Gastroesophageal sphincter (tissue), 4 donors: ENCODE measurements around the gene GEMIN5. TPM values are rescaled to one million over a fixed set of nuclear protein-coding genes. Genes with fewer than 3 reads are reported as not detected.

Experiments used
- ATAC-seq: fragments of 150-250 bp; one replicate; pipeline ENCODE4 v1.9.1; 2016; ENCODE audit warnings: mild to moderate bottlenecking, moderate library complexity
- H3K27ac ChIP-seq, 4 donors: fragments of 200-600 bp; sonication (generic) in 3 of 4; 1 replicate in 3 of 4; 2 replicates in 1 of 4; pipeline ENCODE4 v1.5.1; 2016 to 2019
- H3K27me3 ChIP-seq: fragments of 200-600 bp; sonication (generic); one replicate; pipeline ENCODE4 v1.5.1; 2019
- H3K36me3 ChIP-seq, 2 donors: fragments of 200-600 bp; sonication (generic); one replicate each; pipeline ENCODE4 v1.5.1; 2019; ENCODE audit warnings: control low read depth in 1 of 2
- H3K4me1 ChIP-seq, 3 donors: fragments of 200-600 bp; sonication (generic); 1 replicate in 2 of 3; 2 replicates in 1 of 3; pipeline ENCODE4 v1.5.1; 2016 to 2019; ENCODE audit warnings: control low read depth in 2 of 3
- H3K4me3 ChIP-seq, 2 donors: fragments of 200-600 bp; sonication (generic); one replicate each; pipeline ENCODE4 v1.5.1; 2019; ENCODE audit warnings: mild to moderate bottlenecking in 1 of 2, moderate library complexity in 1 of 2
- H3K9me3 ChIP-seq, 3 donors: fragments of 200-600 bp; sonication (generic); one replicate each; pipeline ENCODE4 v1.5.1; 2017 to 2019; ENCODE audit warnings: control low read depth in 2 of 3
- EP300 ChIP-seq: sonication (generic); formaldehyde crosslinking; IDR thresholded peaks from one replicate; pipeline ENCODE4 v1.6.1; 2017; ENCODE audit warnings: antibody characterized with exemption, mild to moderate bottlenecking
- POLR2A ChIP-seq, 2 donors: fragments of 450-650 bp; IDR thresholded peaks; one replicate each; pipeline ENCODE4 v1.6.1; 2017; ENCODE audit warnings: antibody characterized with exemption in 2 of 2, mild to moderate bottlenecking in 2 of 2, moderate library complexity in 1 of 2
- POLR2AphosphoS5 ChIP-seq: sonication (generic); formaldehyde crosslinking; IDR thresholded peaks from one replicate; pipeline ENCODE4 v1.6.1; 2017; ENCODE audit warnings: antibody characterized with exemption
- WGBS, 2 donors: methylation state at CpG; one replicate each; pipeline ENCODE4 v1.1.5; 2018; ENCODE audit warnings: low coverage in 1 of 2; 5-methylcytosine and 5-hydroxymethylcytosine counted together
- total RNA-seq, 4 donors: library from RNA; depleted of rRNA; stranded (reverse); fragments of >200 nt; gene quantifications; one replicate each; pipeline ENCODE4 v1.1.0, GENCODE V29; 2016
- TF ChIP-seq, protein P1 (sequence below), 4 experiments: fragments of 200-600 bp in 2 of 4; fragments of 450-650 bp in 2 of 4; sonication (generic) in 1 of 4; IDR thresholded peaks; one replicate each; pipeline ENCODE4 v1.5.1; 2017 to 2019; ENCODE audit warnings: antibody characterized with exemption in 4 of 4, mild to moderate bottlenecking in 2 of 4, moderate library complexity in 2 of 4

Gene GEMIN5
- total RNA-seq, 4 donors from 2014 or later, result 15.8 to 30.0 (median 19.4) TPM

DNA sequence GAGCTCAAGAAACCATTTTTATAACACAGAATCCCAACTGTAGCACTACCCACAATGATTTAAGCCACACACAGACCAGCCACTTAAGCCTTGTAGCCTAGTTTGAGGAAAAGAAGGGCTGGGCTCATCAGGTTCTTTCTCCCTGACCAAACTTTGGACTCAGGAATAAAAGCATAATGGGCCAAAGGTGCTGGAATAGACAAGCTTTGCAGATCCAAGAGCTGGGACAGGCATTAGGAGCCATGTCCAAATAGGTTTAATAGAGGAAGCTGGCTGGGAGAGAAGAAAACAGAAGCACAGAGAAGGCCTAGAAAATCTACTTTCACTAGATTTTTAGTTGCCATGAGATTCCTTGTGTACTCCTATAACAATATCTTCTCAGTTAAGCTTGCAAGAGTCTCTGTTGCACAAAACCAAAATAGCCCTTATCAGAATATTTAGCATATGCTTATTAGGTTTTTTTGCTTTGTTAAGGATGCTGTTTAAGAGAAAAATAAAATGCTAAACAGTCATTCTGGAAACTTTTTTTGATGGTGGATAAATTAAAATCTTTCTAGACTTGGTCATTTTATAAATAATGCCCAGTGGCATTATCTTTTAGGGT lies 41.3 kb downstream of the GEMIN5 start:
- Histone ChIP-seq H3K36me3 (peaks cover 5 to 100% of the 10 kb centered on the region in 2 donors), H3K4me1 (peaks cover 0 to 5% (median 0%) of the 10 kb centered on the region in 3 donors), H3K27me3 (no peaks in the 10 kb centered on the region), H3K4me3 (no peak overlapping the region), H3K9me3 (no peaks in the 10 kb centered on the region), H3K27ac (no peak overlapping the region)
- ATAC-seq, result no peak
- TF ChIP-seq EP300 (no peak), POLR2A (IDR thresholded peaks at IDR 0.05) (no peak), POLR2AphosphoS5 (no peak)
- TF ChIP-seq, protein P1, sequence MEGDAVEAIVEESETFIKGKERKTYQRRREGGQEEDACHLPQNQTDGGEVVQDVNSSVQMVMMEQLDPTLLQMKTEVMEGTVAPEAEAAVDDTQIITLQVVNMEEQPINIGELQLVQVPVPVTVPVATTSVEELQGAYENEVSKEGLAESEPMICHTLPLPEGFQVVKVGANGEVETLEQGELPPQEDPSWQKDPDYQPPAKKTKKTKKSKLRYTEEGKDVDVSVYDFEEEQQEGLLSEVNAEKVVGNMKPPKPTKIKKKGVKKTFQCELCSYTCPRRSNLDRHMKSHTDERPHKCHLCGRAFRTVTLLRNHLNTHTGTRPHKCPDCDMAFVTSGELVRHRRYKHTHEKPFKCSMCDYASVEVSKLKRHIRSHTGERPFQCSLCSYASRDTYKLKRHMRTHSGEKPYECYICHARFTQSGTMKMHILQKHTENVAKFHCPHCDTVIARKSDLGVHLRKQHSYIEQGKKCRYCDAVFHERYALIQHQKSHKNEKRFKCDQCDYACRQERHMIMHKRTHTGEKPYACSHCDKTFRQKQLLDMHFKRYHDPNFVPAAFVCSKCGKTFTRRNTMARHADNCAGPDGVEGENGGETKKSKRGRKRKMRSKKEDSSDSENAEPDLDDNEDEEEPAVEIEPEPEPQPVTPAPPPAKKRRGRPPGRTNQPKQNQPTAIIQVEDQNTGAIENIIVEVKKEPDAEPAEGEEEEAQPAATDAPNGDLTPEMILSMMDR (IDR thresholded peaks at IDR 0.05), result no peak

DNA sequence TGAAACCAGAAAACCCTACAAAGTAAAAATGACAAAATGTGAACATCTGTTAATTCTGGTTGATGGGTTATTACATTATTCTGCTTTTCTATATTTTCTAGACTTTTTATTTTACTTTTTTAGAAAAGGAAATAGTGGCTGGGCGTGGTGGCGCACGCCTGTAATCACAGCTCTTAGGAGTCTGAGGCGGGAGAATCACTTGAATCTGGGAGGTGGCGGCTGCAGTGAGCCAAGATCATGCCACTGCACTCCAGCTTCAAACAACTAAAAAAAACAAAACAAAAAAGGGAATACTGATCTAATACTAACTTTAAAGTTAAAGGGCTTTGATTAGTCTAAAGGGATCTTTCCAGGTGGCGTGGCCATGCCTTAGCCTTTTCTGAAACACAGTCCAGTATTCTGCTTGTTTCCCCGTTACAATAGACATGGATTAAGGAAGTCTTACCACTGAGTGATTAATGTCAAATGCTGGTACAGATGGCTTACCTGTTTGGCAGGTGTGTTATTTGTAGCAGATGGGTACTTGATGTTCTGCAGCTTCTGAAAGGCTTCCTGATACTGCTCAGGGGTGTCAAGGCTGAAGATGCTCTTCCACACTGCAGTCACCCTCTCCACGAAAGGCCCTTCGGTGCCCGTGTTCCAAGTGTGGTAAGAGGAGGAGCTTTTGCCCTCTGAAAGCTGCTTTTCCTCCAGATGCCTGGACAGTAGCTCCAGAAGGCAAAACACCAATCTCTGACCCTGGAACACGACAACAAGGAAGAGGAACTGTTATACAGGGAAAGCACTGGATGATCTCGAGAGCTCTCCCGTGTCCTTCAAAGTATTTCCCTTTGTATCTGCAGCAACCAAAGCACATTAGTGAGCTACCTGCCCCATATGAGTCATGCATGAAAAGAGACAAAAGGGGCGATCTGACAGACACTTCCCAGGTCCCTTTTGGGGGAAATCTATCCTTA lies 42.1 kb downstream of the GEMIN5 start:
- no peaks in the 10 kb centered on the region for H3K9me3 ChIP-seq
- TF ChIP-seq EP300 (no peak), POLR2AphosphoS5 (no peak), POLR2A (IDR thresholded peaks at IDR 0.05) (no peak)
- TF ChIP-seq, protein P1 (IDR thresholded peaks at IDR 0.05), result no peak
- no peak for ATAC-seq
- H3K36me3 ChIP-seq, result peaks cover 8 to 100% of the 10 kb centered on the region in 2 donors
- no peaks in the 10 kb centered on the region for H3K27me3 ChIP-seq
- peaks cover 0 to 5% (median 0%) of the 10 kb centered on the region in 3 donors for H3K4me1 ChIP-seq
- no peak overlapping the region for H3K27ac ChIP-seq
- no peak overlapping the region for H3K4me3 ChIP-seq
- WGBS, 2 donors, result 79 to 82% methylated on average over 9 to 13 of the region's 14 CpGs

DNA sequence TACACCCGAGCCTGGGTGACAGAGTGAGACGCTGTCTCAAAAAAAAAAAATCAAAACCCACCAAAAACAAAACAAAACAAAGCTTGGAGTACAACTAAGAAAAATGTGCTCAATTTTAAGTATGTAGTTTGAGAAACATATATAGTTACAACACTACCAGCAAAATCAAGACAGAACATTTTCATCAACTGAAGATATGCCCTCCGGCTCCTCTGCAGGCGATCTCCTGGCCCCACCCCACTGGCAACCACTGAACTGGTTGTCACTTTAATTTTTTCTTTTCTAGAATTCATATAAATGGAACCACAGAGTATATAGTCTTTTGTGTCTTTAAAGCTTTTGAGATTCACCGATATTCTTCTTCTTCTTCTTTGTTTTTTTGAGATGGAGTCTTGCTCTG lies 44.6 kb downstream of the GEMIN5 start:
- 81 to 90% methylated on average over 4 to 5 of the region's 5 CpGs for WGBS, 2 donors
- ATAC-seq, result no peak
- Histone ChIP-seq H3K9me3 (no peaks in the 10 kb centered on the region), H3K27ac (no peak overlapping the region), H3K36me3 (peaks cover 8 to 100% of the 10 kb centered on the region in 2 donors), H3K27me3 (no peaks in the 10 kb centered on the region), H3K4me1 (no peaks in the 10 kb centered on the region), H3K4me3 (no peak overlapping the region)
- TF ChIP-seq, protein P1 (IDR thresholded peaks at IDR 0.05), result no peak
- no peak for TF ChIP-seq POLR2AphosphoS5
- no peak for TF ChIP-seq POLR2A (IDR thresholded peaks at IDR 0.05)
- TF ChIP-seq EP300, result no peak

DNA sequence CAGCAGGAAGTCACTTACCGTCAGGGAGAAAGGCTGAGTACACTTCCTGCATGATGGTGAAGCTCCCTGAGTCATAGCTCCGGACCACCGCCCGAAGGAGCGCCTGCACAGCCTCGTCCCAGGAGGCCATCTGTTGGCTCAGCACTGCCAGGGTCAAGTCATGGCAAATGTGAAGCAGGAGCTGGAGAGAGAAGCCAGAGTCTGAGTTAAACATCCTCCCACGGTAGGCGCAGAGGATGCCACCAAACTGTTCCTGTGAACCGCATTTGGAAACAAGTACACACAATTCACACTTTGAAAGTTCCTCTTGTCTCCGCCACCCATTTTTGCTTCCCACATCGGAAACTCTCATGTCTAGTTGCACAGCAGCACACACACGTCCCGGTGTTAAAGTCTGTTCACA lies 45.6 kb downstream of the GEMIN5 start:
- H3K4me1 ChIP-seq, result no peaks in the 10 kb centered on the region
- no peaks in the 10 kb centered on the region for H3K27me3 ChIP-seq
- H3K9me3 ChIP-seq, result peaks cover 0 to 7% (median 0%) of the 10 kb centered on the region in 3 donors
- TF ChIP-seq POLR2A (IDR thresholded peaks at IDR 0.05), result no peak
- TF ChIP-seq EP300, result no peak
- TF ChIP-seq POLR2AphosphoS5, result no peak
- TF ChIP-seq, protein P1 (IDR thresholded peaks at IDR 0.05), result no peak
- no peak overlapping the region for H3K4me3 ChIP-seq
- ATAC-seq, result peak; percentile 28
- H3K27ac ChIP-seq, result no peak overlapping the region
- peaks cover 8 to 100% of the 10 kb centered on the region in 2 donors for H3K36me3 ChIP-seq
- WGBS, 2 donors, result 84 to 91% methylated on average over 4 to 5 of the region's 13 CpGs
